Effector memory CD4-positive, alpha-beta T cell (primary cell): ENCODE results near the gene BRICD5.

Experiments used
- DNase-seq, 3 donors: peaks; one replicate each; pipeline ENCODE4 v3.0.0-alpha.2; 2020
- H3K27ac ChIP-seq: 2 replicates; pipeline ENCODE4 v1.7.0; 2013; ENCODE audit warnings: mild to moderate bottlenecking, low read length, moderate library complexity; ENCODE audit not compliant: insufficient read depth, poor library complexity, severe bottlenecking
- H3K27me3 ChIP-seq: replicated peaks from 2 replicates; pipeline ENCODE4 v1.7.0; 2013; ENCODE audit warnings: mild to moderate bottlenecking, low read length; ENCODE audit not compliant: insufficient read depth, control insufficient read depth, poor library complexity, severe bottlenecking
- H3K36me3 ChIP-seq: 2 replicates; pipeline ENCODE4 v1.7.0; 2013; ENCODE audit warnings: mild to moderate bottlenecking, low read length, moderate library complexity; ENCODE audit not compliant: control insufficient read depth, insufficient read depth
- H3K4me1 ChIP-seq: 2 replicates; pipeline ENCODE4 v1.7.0; 2013; ENCODE audit warnings: low read length, mild to moderate bottlenecking; ENCODE audit not compliant: control insufficient read depth, insufficient read depth, poor library complexity, severe bottlenecking
- H3K4me3 ChIP-seq: 2 replicates; pipeline ENCODE4 v1.7.0; 2013; ENCODE audit warnings: low read length, low read depth, mild to moderate bottlenecking; ENCODE audit not compliant: insufficient read depth, poor library complexity, severe bottlenecking
- H3K9me3 ChIP-seq: 2 replicates; pipeline ENCODE4 v1.7.0; 2013; ENCODE audit warnings: mild to moderate bottlenecking, low read length, moderate library complexity; ENCODE audit not compliant: control insufficient read depth

The BRICD5 gene

GRCh38 chr16:2175454-2175853, 35.2 kb downstream of the BRICD5 start:
- H3K27me3 ChIP-seq: no peaks in the 10 kb centered on the region
- no peak overlapping the region for H3K27ac ChIP-seq
- H3K4me3 ChIP-seq: no peak overlapping the region
- H3K9me3 ChIP-seq: no peaks in the 10 kb centered on the region
- DNase-seq: no peak
- H3K36me3 ChIP-seq: peaks cover 44% of the 10 kb centered on the region
- no peaks in the 10 kb centered on the region for H3K4me1 ChIP-seq

GRCh38 chr16:2174396-2175131, 36.1 kb downstream of the BRICD5 start:
- Histone ChIP-seq H3K36me3 (peaks cover 44% of the 10 kb centered on the region), H3K9me3 (no peaks in the 10 kb centered on the region), H3K4me3 (no peak overlapping the region), H3K4me1 (no peaks in the 10 kb centered on the region), H3K27me3 (no peaks in the 10 kb centered on the region), H3K27ac (no peak overlapping the region)
- no peak for DNase-seq

DNA sequence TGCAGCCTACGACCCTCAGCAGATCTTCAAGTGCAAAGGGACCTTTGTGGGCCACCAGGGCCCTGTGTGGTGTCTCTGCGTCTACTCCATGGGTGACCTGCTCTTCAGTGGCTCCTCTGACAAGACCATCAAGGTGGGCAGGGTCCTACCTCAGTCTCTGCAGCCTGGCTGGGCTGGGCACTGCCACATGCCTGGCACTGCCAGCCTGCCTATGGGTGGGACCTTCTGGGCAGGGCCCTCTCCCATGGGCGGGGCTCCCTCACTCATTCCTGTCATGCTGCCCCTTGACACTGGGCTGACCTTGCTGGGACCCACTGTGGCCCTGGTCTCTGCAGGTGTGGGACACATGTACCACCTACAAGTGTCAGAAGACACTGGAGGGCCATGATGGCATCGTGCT, 36.7 kb downstream of the BRICD5 start:
- Histone ChIP-seq H3K4me3 (no peak overlapping the region), H3K9me3 (no peaks in the 10 kb centered on the region), H3K4me1 (no peaks in the 10 kb centered on the region), H3K36me3 (peaks cover 44% of the 10 kb centered on the region), H3K27me3 (no peaks in the 10 kb centered on the region), H3K27ac (no peak overlapping the region)
- DNase-seq: no peak

GRCh38 chr16:2173366-2173765, 37.3 kb downstream of the BRICD5 start:
- DNase-seq: no peak
- Histone ChIP-seq H3K27ac (no peak overlapping the region), H3K36me3 (peaks cover 46% of the 10 kb centered on the region), H3K27me3 (no peaks in the 10 kb centered on the region), H3K4me1 (no peaks in the 10 kb centered on the region), H3K9me3 (no peaks in the 10 kb centered on the region), H3K4me3 (no peak overlapping the region)

- Histone ChIP-seq H3K27ac (no peak overlapping the region), H3K36me3 (peaks cover 51% of the 10 kb centered on the region), H3K4me3 (no peak overlapping the region), H3K27me3 (no peaks in the 10 kb centered on the region), H3K4me1 (no peaks in the 10 kb centered on the region), H3K9me3 (no peaks in the 10 kb centered on the region)
- DNase-seq: no peak
Measured at GRCh38 chr16:2172688-2173335, 37.9 kb downstream of the BRICD5 start.

DNA sequence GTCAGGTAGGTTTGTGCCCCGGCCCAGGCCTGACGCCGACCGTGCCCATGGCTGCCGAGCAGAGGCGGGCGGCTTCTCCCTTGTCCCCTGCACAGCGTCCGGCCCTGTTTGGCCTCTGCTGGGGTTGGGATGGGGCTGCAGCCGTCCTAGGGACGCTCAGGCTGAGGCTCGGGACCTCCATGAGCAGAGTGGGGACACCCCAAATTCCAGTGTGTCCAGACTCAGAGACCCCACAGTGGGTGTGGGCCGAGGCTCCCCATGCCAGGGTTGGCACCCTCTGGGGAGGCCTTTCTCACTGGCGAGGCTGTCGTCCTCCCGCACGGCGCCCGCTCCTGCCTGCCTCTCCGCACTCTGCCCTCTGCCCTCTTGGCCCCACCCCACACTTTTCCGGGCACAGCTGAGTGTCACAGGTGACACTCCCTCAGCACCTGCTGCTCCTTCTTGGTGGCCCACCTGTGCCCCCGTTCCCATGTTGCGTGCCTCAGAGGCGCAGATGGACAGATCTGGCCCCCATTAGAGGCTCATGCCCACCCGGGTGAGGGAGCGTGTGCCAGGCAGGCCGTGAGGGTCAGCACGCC, 39.0 kb downstream of the BRICD5 start:
- no peak for DNase-seq
- no peaks in the 10 kb centered on the region for H3K27me3 ChIP-seq
- no peak overlapping the region for H3K27ac ChIP-seq
- peaks cover 58% of the 10 kb centered on the region for H3K36me3 ChIP-seq
- no peak overlapping the region for H3K4me3 ChIP-seq
- no peaks in the 10 kb centered on the region for H3K4me1 ChIP-seq
- no peaks in the 10 kb centered on the region for H3K9me3 ChIP-seq

GRCh38 chr16:2170587-2171435, 39.9 kb downstream of the BRICD5 start:
- Histone ChIP-seq H3K36me3 (peaks cover 59% of the 10 kb centered on the region), H3K4me3 (no peak overlapping the region), H3K27ac (no peak overlapping the region), H3K27me3 (no peaks in the 10 kb centered on the region), H3K9me3 (no peaks in the 10 kb centered on the region), H3K4me1 (no peaks in the 10 kb centered on the region)
- no peak for DNase-seq

DNA sequence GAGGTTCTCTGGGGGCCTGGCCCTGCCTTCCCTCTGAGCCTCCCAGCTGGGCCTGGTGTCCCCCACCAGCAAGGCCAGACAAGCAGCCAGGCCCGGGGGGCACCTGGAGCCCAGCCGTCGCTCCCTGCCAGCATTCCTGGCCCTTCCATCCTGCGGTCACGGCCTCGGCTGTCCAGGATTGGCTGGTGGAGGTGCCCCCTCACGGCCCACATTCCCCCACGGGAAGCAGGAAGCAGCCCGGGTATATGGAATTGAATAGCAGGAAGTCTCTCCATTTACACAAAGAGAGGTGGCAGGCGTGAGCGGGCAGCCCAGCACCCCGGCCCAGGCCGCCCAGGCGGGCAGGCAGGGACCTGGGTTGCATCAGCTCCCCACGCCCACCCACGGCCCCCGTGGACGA, 40.6 kb downstream of the BRICD5 start:
- H3K36me3 ChIP-seq: peaks cover 53% of the 10 kb centered on the region

GRCh38 chr16:2167068-2167638, 43.5 kb downstream of the BRICD5 start:
- H3K4me3 ChIP-seq: no peak overlapping the region
- no peaks in the 10 kb centered on the region for H3K9me3 ChIP-seq
- no peaks in the 10 kb centered on the region for H3K4me1 ChIP-seq
- peaks cover 34% of the 10 kb centered on the region for H3K36me3 ChIP-seq
- no peak for DNase-seq
- H3K27ac ChIP-seq: no peak overlapping the region
- H3K27me3 ChIP-seq: no peaks in the 10 kb centered on the region

More for the DNA sequence above, 40.6 kb downstream of the BRICD5 start:
- Histone ChIP-seq H3K4me3 (no peak overlapping the region), H3K9me3 (no peaks in the 10 kb centered on the region), H3K27ac (no peak overlapping the region), H3K27me3 (no peaks in the 10 kb centered on the region), H3K4me1 (no peaks in the 10 kb centered on the region)
- DNase-seq: no peak
